GM12872 (cell line): ENCODE measurements around the gene TBC1D9B.

ENCODE experiments used
- CTCF ChIP-seq: IDR thresholded peaks from 3 replicates; pipeline ENCODE4 v1.5.1; 2011; ENCODE audit warnings: low read depth, mild to moderate bottlenecking, low read length, moderate library complexity; ENCODE audit not compliant: insufficient read depth

Gene TBC1D9B

GRCh38 chr5:179866241-179867078, 41.2 kb downstream of the TBC1D9B start:
- TF ChIP-seq CTCF: peak; percentile 53

GRCh38 chr5:179865491-179866240, 42.0 kb downstream of the TBC1D9B start:
- TF ChIP-seq CTCF: no peak

GRCh38 chr5:179864686-179865085, 43.0 kb downstream of the TBC1D9B start:
- no peak for TF ChIP-seq CTCF

GRCh38 chr5:179863449-179864085, 44.1 kb downstream of the TBC1D9B start:
- TF ChIP-seq CTCF: no peak

GRCh38 chr5:179862891-179863290, 44.8 kb downstream of the TBC1D9B start:
- no peak for TF ChIP-seq CTCF

GRCh38 chr5:179862296-179862695, 45.4 kb downstream of the TBC1D9B start:
- no peak for TF ChIP-seq CTCF

- no peak for TF ChIP-seq CTCF
Measured at GRCh38 chr5:179860301-179860700, 47.4 kb downstream of the TBC1D9B start.
